ENCODE data around the gene RITA1. TPM values are rescaled to one million over a fixed set of nuclear protein-coding genes. Genes with fewer than 3 reads are reported as not detected.

RITA1 gene
- total and polyA plus RNA-seq, 2 donors (not counting 3 experiments of a cell fraction or from before 2014, with no cell fraction given): 20.7 to 21.3 TPM

DNA sequence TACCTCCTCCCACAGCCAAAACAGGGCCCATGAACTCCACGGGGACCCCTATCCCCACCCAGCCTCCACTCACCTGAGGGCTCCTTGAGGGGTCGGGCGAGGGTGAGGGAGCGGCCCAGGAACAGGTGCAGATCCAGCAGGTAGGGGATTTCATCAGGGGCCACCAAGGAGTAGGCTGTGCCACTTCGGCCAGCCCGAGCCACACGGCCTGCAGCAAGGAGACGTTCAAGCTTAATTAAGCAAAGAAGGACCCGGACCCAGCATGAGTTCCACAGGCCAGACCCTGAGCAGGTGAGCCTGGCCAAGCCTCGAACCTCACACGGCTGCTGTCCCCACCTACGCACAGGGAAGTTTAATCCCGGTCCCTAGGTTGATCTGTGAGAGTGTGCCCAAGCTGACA, 15.8 kb upstream of the RITA1 start:
- Histone ChIP-seq H3K4me3 (replicated peaks in 1 of 3; ENCODE audit: insufficient read depth in 1 of 3, low read depth in 1 of 3, low read length in 3 of 3) (no peak overlapping the region), H3K79me2 (ENCODE audit: control insufficient read depth, insufficient read depth, low read length) (no peaks in the 10 kb centered on the region), H2AFZ (ENCODE audit: low read depth, low read length) (no peak overlapping the region), H3K9me3 (replicated peaks; ENCODE audit: control insufficient read depth, insufficient read depth, low read length) (no peaks in the 10 kb centered on the region), H3K27me3 (ENCODE audit: control insufficient read depth in 2 of 2, insufficient read depth in 2 of 2, low read length in 2 of 2) (no peaks in the 10 kb centered on the region), H3K9me1 (replicated peaks; ENCODE audit: control insufficient read depth, extremely low read depth, insufficient read depth, low read length) (no peaks in the 10 kb centered on the region), H3K36me3 (ENCODE audit: control insufficient read depth in 2 of 2, extremely low read depth in 1 of 2, insufficient read depth in 2 of 2, low read length in 2 of 2) (peaks cover 20 to 48% of the 10 kb centered on the region in 2 experiments), H3K4me1 (ENCODE audit: control insufficient read depth, extremely low read depth, insufficient read depth, low read length) (no peaks in the 10 kb centered on the region), H3K9ac (replicated peaks; ENCODE audit: extremely low read depth, insufficient read depth, low read length) (no peak overlapping the region), H4K20me1 (replicated peaks; ENCODE audit: control insufficient read depth, extremely low read depth, insufficient read depth, low read length) (no peaks in the 10 kb centered on the region), H3K4me2 (ENCODE audit: insufficient read depth, low read length) (no peak overlapping the region), H3K27ac (ENCODE audit: insufficient read depth, low read depth, low read length) (no peak overlapping the region)
- intact Hi-C loops (cut with micrococcal nuclease): no loop called here
- ChIA-PET POLR2A (no interaction called here), CTCF (no interaction called here)
- TF ChIP-seq FOS (IDR thresholded peaks at IDR 0.05; ENCODE audit: borderline replicate concordance, insufficient read depth, low read length): no peak
- no peak for TF ChIP-seq POLR2A (IDR thresholded peaks at IDR 0.05; ENCODE audit: low read depth, low read length)
- dilution Hi-C loops (cut with MboI; ENCODE audit: extremely low pct_ligation_motif_present, low sequenced_read_pairs): no loop called here
- DNase-seq (ENCODE audit: low read depth, low spot score): no peak
- FAIRE-seq: no peak
- no TSS peak for BruUV-seq (replicated peaks)

DNA sequence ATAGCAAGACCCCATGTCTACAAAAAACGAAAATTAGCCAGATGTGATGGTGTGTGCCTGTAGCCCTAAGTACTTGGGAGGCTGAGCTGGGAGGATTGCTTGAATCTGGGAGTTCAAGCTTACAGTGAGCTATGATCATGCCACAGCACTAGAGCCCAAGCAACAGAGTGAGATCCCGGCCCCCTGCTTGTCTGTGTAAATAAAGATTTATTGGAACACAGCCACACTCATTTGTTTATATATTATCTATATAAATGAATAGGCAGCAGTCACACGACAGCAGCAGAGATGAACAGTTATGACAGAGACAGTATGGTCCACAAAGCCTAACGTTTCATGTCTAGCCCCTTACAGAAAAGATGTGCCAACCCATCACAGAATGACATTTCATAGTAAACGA, 15.1 kb upstream of the RITA1 start:
- no TSS peak for BruUV-seq (replicated peaks)
- CTCF ChIA-PET: interaction anchor here (1.2 to 6.4 kb wide), 2 partner anchors 177 to 255 kb away, joined by 3 to 83 read pairs; no protein-coding TSS in a partner anchor
- H3K27me3 ChIP-seq (ENCODE audit: control insufficient read depth in 2 of 2, insufficient read depth in 2 of 2, low read length in 2 of 2): no peaks in the 10 kb centered on the region
- no peak overlapping the region for H3K9ac ChIP-seq (replicated peaks; ENCODE audit: extremely low read depth, insufficient read depth, low read length)
- POLR2A ChIA-PET: no interaction called here
- H4K20me1 ChIP-seq (replicated peaks; ENCODE audit: control insufficient read depth, extremely low read depth, insufficient read depth, low read length): no peaks in the 10 kb centered on the region
- no peaks in the 10 kb centered on the region for H3K9me3 ChIP-seq (replicated peaks; ENCODE audit: control insufficient read depth, insufficient read depth, low read length)
- FAIRE-seq: no peak
- TF ChIP-seq, protein P1, sequence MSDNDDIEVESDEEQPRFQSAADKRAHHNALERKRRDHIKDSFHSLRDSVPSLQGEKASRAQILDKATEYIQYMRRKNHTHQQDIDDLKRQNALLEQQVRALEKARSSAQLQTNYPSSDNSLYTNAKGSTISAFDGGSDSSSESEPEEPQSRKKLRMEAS (IDR thresholded peaks at IDR 0.05; ENCODE audit: insufficient read depth, insufficient read length): no peak
- no peak for TF ChIP-seq GATA2 (IDR thresholded peaks at IDR 0.05; ENCODE audit: insufficient read depth, insufficient read length, low read depth, low read length)
- TF ChIP-seq MYC (IDR thresholded peaks at IDR 0.05; ENCODE audit: low read depth, low read length): no peak
- no peak for TF ChIP-seq POLR2A (IDR thresholded peaks at IDR 0.05; ENCODE audit: low read depth, low read length)
- TF ChIP-seq FOS (IDR thresholded peaks at IDR 0.05; ENCODE audit: borderline replicate concordance, insufficient read depth, low read length): no peak
- H3K4me2 ChIP-seq (ENCODE audit: insufficient read depth, low read length): no peak overlapping the region
- no peak for DNase-seq (ENCODE audit: low read depth, low spot score)
- H3K36me3 ChIP-seq (ENCODE audit: control insufficient read depth in 2 of 2, extremely low read depth in 1 of 2, insufficient read depth in 2 of 2, low read length in 2 of 2): peaks cover 20 to 48% of the 10 kb centered on the region in 2 experiments
- dilution Hi-C loops (cut with MboI; ENCODE audit: extremely low pct_ligation_motif_present, low sequenced_read_pairs): no loop called here
- no peak overlapping the region for H3K4me3 ChIP-seq (replicated peaks in 1 of 3; ENCODE audit: insufficient read depth in 1 of 3, low read depth in 1 of 3, low read length in 3 of 3)
- H3K79me2 ChIP-seq (ENCODE audit: control insufficient read depth, insufficient read depth, low read length): no peaks in the 10 kb centered on the region
- H3K4me1 ChIP-seq (ENCODE audit: control insufficient read depth, extremely low read depth, insufficient read depth, low read length): no peaks in the 10 kb centered on the region
- no peak overlapping the region for H3K27ac ChIP-seq (ENCODE audit: insufficient read depth, low read depth, low read length)
- no peaks in the 10 kb centered on the region for H3K9me1 ChIP-seq (replicated peaks; ENCODE audit: control insufficient read depth, extremely low read depth, insufficient read depth, low read length)
- H2AFZ ChIP-seq (ENCODE audit: low read depth, low read length): no peak overlapping the region
- intact Hi-C loops (cut with micrococcal nuclease): no loop called here
